Measurements from ENCODE around the gene NSUN5.

NSUN5 gene

DNA sequence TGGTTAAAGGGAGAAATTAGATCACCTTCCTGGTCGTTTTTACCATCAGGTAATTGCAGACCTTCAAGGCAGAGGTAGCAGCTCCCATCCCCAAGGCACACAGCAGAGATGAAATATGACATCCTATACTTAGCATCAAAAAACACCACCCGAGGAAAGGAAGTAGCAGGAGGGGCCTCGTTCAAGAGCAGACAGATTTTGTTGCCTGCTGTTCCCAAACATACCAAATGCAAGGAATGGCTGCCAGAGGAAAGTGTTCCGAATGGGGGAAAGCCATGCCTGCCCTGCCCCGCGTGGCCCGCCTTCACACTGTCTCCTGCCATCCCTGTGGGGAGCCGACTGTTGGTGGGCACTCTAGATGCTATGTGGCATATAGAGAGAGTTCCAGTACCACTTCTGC is 37.3 kb upstream of the NSUN5 start:
- no peak for TF ChIP-seq POU2F2 (IDR thresholded peaks at IDR 0.05; ENCODE audit: low read depth, low read length)
- no peak for TF ChIP-seq POLR2AphosphoS5 (IDR thresholded peaks at IDR 0.05; ENCODE audit: low read depth, low read length)
- no peak for TF ChIP-seq POLR2A (IDR thresholded peaks at IDR 0.05; ENCODE audit: low read depth, low read length)
- TF ChIP-seq SPI1 (IDR thresholded peaks at IDR 0.05; ENCODE audit: low read depth, low read length) = no peak
- no peak for TF ChIP-seq PAX5 (IDR thresholded peaks at IDR 0.05; ENCODE audit: insufficient read depth, low read length, severe bottlenecking)
- TF ChIP-seq TAF1 (IDR thresholded peaks at IDR 0.05; ENCODE audit: low read depth, low read length) = no peak
- DNase-seq (ENCODE audit: insufficient read length, low spot score) (no peak), FAIRE-seq (no peak)

DNA sequence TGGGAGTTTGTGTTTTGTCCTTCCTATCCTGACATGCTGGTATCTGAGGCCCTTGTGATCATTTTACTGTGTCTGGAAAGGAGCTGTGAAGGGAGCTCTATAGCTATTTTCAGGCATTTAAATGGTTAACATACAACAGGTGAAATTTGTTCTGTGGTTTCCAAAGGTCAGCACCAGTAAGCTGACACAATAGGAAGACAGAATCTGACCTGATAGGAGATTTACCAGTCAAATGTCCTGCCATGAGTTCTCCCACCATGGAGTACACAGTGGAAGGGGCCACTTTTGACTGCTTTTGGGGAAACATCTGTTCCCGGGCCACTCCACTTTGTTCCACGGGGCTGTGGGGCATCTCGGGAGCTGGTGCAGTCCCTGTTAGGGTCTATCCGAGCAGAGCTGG is 36.9 kb upstream of the NSUN5 start:
- TF ChIP-seq PAX5 (IDR thresholded peaks at IDR 0.05; ENCODE audit: insufficient read depth, low read length, severe bottlenecking) = no peak
- TF ChIP-seq SPI1 (IDR thresholded peaks at IDR 0.05; ENCODE audit: low read depth, low read length) = no peak
- TF ChIP-seq TAF1 (IDR thresholded peaks at IDR 0.05; ENCODE audit: low read depth, low read length) = no peak
- TF ChIP-seq POLR2A (IDR thresholded peaks at IDR 0.05; ENCODE audit: low read depth, low read length) = no peak
- no peak for TF ChIP-seq POLR2AphosphoS5 (IDR thresholded peaks at IDR 0.05; ENCODE audit: low read depth, low read length)
- no peak for TF ChIP-seq POU2F2 (IDR thresholded peaks at IDR 0.05; ENCODE audit: low read depth, low read length)
- no peak for DNase-seq (ENCODE audit: insufficient read length, low spot score)
- no peak for FAIRE-seq

DNA sequence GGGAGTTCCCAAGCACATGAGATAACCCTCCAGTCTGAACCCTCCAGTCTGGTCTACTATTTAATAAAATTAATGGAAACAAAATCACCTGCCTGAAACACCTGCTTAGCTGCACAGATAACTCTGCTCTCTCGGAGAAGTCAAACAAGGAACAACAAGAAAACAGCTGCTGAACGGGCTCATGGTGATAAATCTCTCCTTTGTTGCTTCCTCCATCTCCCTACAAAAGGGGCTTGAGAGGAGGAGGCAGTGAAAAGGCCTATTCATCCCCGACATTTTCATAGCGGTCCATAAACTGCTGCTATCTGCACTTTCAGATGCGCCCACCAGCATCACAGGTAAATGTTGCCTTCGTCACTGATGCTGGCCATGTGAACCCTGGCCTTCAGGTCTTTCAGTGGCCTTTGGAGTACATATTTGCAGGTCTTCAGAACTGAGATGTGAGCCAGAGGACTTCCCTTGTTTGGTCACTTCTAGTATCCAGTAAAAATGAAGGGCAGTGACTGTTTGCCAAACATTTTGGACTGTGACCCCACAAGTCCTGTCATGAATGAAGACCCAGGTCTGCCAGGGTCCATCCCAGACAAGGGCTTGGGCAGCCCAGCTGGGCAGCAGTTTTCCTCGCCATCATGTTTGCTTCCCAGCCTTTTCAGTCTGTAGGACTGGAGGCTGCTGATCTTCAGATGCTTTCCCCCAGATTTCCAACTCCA is 35.2 kb upstream of the NSUN5 start:
- TF ChIP-seq POU2F2 (IDR thresholded peaks at IDR 0.05; ENCODE audit: low read depth, low read length) (no peak), SPI1 (IDR thresholded peaks at IDR 0.05; ENCODE audit: low read depth, low read length) (no peak), TAF1 (IDR thresholded peaks at IDR 0.05; ENCODE audit: low read depth, low read length) (no peak), POLR2A (IDR thresholded peaks at IDR 0.05; ENCODE audit: low read depth, low read length) (no peak), PAX5 (IDR thresholded peaks at IDR 0.05; ENCODE audit: insufficient read depth, low read length, severe bottlenecking) (no peak), POLR2AphosphoS5 (IDR thresholded peaks at IDR 0.05; ENCODE audit: low read depth, low read length) (no peak)
- DNase-seq (ENCODE audit: insufficient read length, low spot score) = no peak
- no peak for FAIRE-seq

DNA sequence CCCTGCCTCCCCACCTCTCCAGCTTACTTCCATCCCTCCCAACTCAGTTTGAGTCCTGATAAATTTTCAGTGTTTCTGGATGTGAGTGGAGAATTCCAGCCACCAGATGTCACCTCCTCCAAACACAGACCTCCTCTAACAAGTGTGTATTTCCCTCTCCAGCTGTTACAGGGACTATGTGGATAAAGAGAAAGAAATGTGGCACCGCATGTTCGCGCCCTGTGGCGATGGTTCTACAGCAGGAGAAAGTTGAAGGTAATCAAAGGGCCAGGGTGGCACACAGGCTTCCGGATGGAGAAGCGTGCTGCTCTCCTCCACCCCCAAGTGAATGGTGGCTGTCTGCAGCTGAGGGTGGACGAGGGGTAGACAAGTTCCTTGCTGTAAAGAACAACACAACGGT is 34.0 kb upstream of the NSUN5 start:
- FAIRE-seq (no peak), DNase-seq (ENCODE audit: insufficient read length, low spot score) (no peak)
- no peak for TF ChIP-seq POLR2AphosphoS5 (IDR thresholded peaks at IDR 0.05; ENCODE audit: low read depth, low read length)
- TF ChIP-seq SPI1 (IDR thresholded peaks at IDR 0.05; ENCODE audit: low read depth, low read length) = no peak
- no peak for TF ChIP-seq TAF1 (IDR thresholded peaks at IDR 0.05; ENCODE audit: low read depth, low read length)
- TF ChIP-seq PAX5 (IDR thresholded peaks at IDR 0.05; ENCODE audit: insufficient read depth, low read length, severe bottlenecking) = no peak
- TF ChIP-seq POLR2A (IDR thresholded peaks at IDR 0.05; ENCODE audit: low read depth, low read length) = no peak
- no peak for TF ChIP-seq POU2F2 (IDR thresholded peaks at IDR 0.05; ENCODE audit: low read depth, low read length)

DNA sequence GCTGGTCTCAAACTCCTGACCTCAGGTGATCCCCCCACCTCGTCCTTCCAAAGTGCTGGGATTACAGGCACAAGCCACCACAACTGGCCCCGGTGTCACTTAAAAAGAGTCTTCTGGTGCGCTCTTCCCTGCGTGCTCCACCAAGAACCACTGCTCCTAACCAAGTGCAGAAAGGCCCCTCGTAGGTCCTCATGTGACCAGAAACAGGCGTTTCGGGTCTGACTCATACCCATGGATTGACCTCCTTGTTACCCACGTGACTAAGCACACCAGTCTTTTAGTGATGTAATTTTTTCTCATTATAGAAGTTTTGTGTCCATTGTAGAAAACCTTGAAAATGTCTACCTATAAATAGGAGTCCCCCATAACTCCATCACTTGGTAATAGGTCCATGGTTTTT is 33.3 kb upstream of the NSUN5 start:
- FAIRE-seq = no peak
- no peak for TF ChIP-seq POU2F2 (IDR thresholded peaks at IDR 0.05; ENCODE audit: low read depth, low read length)
- no peak for TF ChIP-seq SPI1 (IDR thresholded peaks at IDR 0.05; ENCODE audit: low read depth, low read length)
- no peak for TF ChIP-seq POLR2A (IDR thresholded peaks at IDR 0.05; ENCODE audit: low read depth, low read length)
- TF ChIP-seq PAX5 (IDR thresholded peaks at IDR 0.05; ENCODE audit: insufficient read depth, low read length, severe bottlenecking) = no peak
- no peak for TF ChIP-seq TAF1 (IDR thresholded peaks at IDR 0.05; ENCODE audit: low read depth, low read length)
- TF ChIP-seq POLR2AphosphoS5 (IDR thresholded peaks at IDR 0.05; ENCODE audit: low read depth, low read length) = no peak
- no peak for DNase-seq (ENCODE audit: insufficient read length, low spot score)

DNA sequence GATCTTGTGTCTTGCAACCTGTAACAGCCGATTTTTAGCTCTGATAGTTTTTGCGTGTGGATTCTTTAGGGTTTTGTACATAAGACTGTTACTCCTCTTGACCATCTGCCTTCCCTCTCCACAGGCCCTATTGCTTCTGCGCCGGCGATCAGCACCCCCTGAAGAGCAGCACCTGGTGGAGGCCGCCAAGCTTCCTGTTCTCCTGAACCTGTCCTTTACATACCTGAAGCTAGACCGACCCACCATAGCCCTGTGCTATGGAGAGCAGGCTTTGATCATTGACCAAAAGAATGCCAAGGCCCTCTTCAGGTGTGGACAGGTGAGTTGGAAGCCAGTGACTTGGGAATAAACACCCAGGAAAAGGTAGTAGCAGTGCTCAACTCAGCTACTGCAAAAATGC is 31.9 kb upstream of the NSUN5 start:
- FAIRE-seq (no peak), DNase-seq (ENCODE audit: insufficient read length, low spot score) (no peak)
- TF ChIP-seq TAF1 (IDR thresholded peaks at IDR 0.05; ENCODE audit: low read depth, low read length) (no peak), POLR2AphosphoS5 (IDR thresholded peaks at IDR 0.05; ENCODE audit: low read depth, low read length) (no peak), POU2F2 (IDR thresholded peaks at IDR 0.05; ENCODE audit: low read depth, low read length) (no peak), SPI1 (IDR thresholded peaks at IDR 0.05; ENCODE audit: low read depth, low read length) (no peak), POLR2A (IDR thresholded peaks at IDR 0.05; ENCODE audit: low read depth, low read length) (no peak), PAX5 (IDR thresholded peaks at IDR 0.05; ENCODE audit: insufficient read depth, low read length, severe bottlenecking) (no peak)

DNA sequence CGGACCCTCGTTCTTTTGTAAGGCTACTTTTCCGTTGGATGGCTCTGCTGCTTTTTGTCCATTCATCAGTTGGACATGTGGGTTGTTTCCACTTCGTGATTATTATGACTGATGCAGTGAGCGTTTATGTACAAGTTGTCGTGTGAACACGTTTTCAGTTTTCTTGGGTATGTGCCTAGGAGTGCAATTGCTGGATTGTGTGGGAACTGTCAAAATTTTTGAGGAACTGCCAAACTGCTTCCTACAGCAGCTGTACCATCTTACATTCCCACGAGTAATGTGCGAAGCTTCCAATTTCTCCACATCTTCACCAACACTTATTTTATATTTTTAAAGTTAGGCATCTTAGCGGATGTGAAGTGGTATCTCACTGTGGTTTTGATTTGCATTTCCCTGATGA is 29.7 kb upstream of the NSUN5 start:
- DNase-seq (ENCODE audit: insufficient read length, low spot score) (no peak), FAIRE-seq (no peak)
- no peak for TF ChIP-seq POLR2A (IDR thresholded peaks at IDR 0.05; ENCODE audit: low read depth, low read length)

DNA sequence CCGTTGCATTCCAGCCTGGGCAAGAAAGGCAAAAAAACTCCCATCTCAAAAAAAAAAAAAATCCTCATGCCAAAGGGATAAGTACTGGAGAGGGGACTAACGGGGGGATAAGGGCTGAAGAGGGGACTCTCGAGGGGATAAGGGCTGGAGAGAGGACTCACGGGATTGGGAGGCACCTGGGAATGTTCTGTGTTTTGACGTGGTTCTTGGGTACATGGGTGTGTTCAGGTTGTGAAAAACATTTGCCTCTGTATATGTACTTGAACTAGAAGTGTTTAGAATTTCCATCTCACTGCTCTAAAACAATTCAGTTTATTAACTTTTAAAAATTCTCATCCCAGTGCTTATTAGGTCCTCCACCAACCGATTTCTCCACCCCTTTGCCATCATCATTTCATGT is 23.8 kb upstream of the NSUN5 start:
- no peak for FAIRE-seq

DNA sequence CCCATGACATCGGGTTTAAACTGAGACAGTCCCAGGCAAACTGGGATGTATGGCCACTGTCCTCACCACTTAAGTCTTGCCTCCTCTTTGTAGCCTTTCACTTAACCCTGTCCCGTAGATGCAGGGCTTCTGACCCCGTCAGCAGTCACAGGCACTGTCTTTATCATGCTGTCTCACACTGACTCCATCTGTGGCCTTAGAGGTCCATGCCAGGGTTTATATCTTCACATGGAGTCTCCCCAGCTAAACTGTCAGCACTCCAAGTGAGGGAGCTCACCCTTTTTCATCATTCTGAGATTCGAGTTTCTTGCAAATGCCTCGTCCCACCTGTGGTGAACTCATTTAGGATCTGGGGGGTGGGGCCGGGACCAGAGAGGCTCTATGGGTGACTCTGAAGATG is 22.1 kb upstream of the NSUN5 start:
- FAIRE-seq (no peak), DNase-seq (ENCODE audit: insufficient read length, low spot score) (no peak)
- TF ChIP-seq POLR2AphosphoS5 (IDR thresholded peaks at IDR 0.05; ENCODE audit: low read depth, low read length) = no peak
- TF ChIP-seq POU2F2 (IDR thresholded peaks at IDR 0.05; ENCODE audit: low read depth, low read length) = no peak
- TF ChIP-seq PAX5 (IDR thresholded peaks at IDR 0.05; ENCODE audit: insufficient read depth, low read length, severe bottlenecking) = no peak
- no peak for TF ChIP-seq TAF1 (IDR thresholded peaks at IDR 0.05; ENCODE audit: low read depth, low read length)
- TF ChIP-seq POLR2A (IDR thresholded peaks at IDR 0.05; ENCODE audit: low read depth, low read length) = no peak
- no peak for TF ChIP-seq SPI1 (IDR thresholded peaks at IDR 0.05; ENCODE audit: low read depth, low read length)

More for the DNA sequence above, 23.8 kb upstream of the NSUN5 start:
- DNase-seq (ENCODE audit: insufficient read length, low spot score) = no peak
- TF ChIP-seq PAX5 (IDR thresholded peaks at IDR 0.05; ENCODE audit: insufficient read depth, low read length, severe bottlenecking) = no peak
- TF ChIP-seq POLR2A (IDR thresholded peaks at IDR 0.05; ENCODE audit: low read depth, low read length) = no peak
- TF ChIP-seq TAF1 (IDR thresholded peaks at IDR 0.05; ENCODE audit: low read depth, low read length) = no peak
- no peak for TF ChIP-seq SPI1 (IDR thresholded peaks at IDR 0.05; ENCODE audit: low read depth, low read length)
- no peak for TF ChIP-seq POLR2AphosphoS5 (IDR thresholded peaks at IDR 0.05; ENCODE audit: low read depth, low read length)
- TF ChIP-seq POU2F2 (IDR thresholded peaks at IDR 0.05; ENCODE audit: low read depth, low read length) = no peak

All from GM12891 (cell line).